Karpas-422 (cell line): ENCODE results near the gene DUSP10. TPM values are rescaled to one million over a fixed set of nuclear protein-coding genes. Genes with fewer than 3 reads are reported as not detected.

Experiments
- DNase-seq: peaks from one replicate; pipeline ENCODE4 v3.0.0-alpha.2; 2015
- H2AFZ ChIP-seq: fragments of 200-600 bp; sonication (generic); 2 replicates; pipeline ENCODE4 v1.6.1; 2014; ENCODE audit warnings: antibody characterized with exemption, low read length, mixed read lengths
- H3K27ac ChIP-seq: fragments of 200-600 bp; sonication (generic); 2 replicates; pipeline ENCODE4 v1.5.1; 2014; ENCODE audit warnings: mild to moderate bottlenecking, low read length, moderate library complexity
- H3K27me3 ChIP-seq: fragments of 200-600 bp; sonication (generic); 2 replicates; pipeline ENCODE4 v1.6.1; 2014; ENCODE audit warnings: low read length, mixed read lengths
- H3K36me3 ChIP-seq: fragments of 200-600 bp; sonication (generic); 2 replicates; pipeline ENCODE4 v1.6.1; 2014; ENCODE audit warnings: low read length, mixed read lengths; ENCODE audit not compliant: insufficient read depth
- H3K4me1 ChIP-seq: fragments of 200-600 bp; sonication (generic); 2 replicates; pipeline ENCODE4 v1.6.1; 2014; ENCODE audit warnings: mild to moderate bottlenecking, low read length, mixed read lengths
- H3K4me2 ChIP-seq: fragments of 200-600 bp; sonication (generic); 2 replicates; pipeline ENCODE4 v1.6.1; 2014; ENCODE audit warnings: low read length, low read depth, mild to moderate bottlenecking; ENCODE audit not compliant: poor library complexity, severe bottlenecking
- H3K4me3 ChIP-seq: fragments of 200-600 bp; sonication (generic); 2 replicates; pipeline ENCODE4 v1.5.1; 2014; ENCODE audit warnings: mild to moderate bottlenecking, antibody characterized with exemption, low read length, mixed read lengths
- H3K79me2 ChIP-seq: fragments of 200-600 bp; sonication (generic); 2 replicates; pipeline ENCODE4 v1.6.1; 2014; ENCODE audit warnings: mild to moderate bottlenecking, low read length, mixed read lengths
- H3K9ac ChIP-seq: fragments of 200-600 bp; sonication (generic); 2 replicates; pipeline ENCODE4 v1.6.0; 2014; ENCODE audit warnings: low read length
- H3K9me2 ChIP-seq: fragments of 200-600 bp; sonication (generic), shearing (Covaris generic); replicated peaks from 2 replicates; pipeline ENCODE4 v1.6.0; 2014; ENCODE audit warnings: mild to moderate bottlenecking, low read length, moderate library complexity; ENCODE audit not compliant: insufficient read depth
- H3K9me3 ChIP-seq: fragments of 300-700, 200-600 bp; sonication (generic); 2 replicates; pipeline ENCODE4 v1.6.1; 2014; ENCODE audit warnings: low read length, mixed read lengths
- H4K20me1 ChIP-seq: fragments of 200-600 bp; sonication (generic); 2 replicates; pipeline ENCODE4 v1.6.1; 2014; ENCODE audit warnings: mild to moderate bottlenecking, antibody characterized with exemption, low read length, low read depth; ENCODE audit not compliant: insufficient read depth
- total RNA-seq: library from RNA; depleted of rRNA; stranded (reverse); fragments of >200 nt; shearing (Covaris generic); gene quantifications from 2 replicates; pipeline ENCODE4 v1.2.3, GENCODE V29; 2014; ENCODE audit warnings: low replicate concordance

The DUSP10 gene
- total RNA-seq, 1 experiment from 2014 or later = 1.1 TPM

- no peaks in the 10 kb centered on the region for H3K9me3 ChIP-seq
- no peaks in the 10 kb centered on the region for H4K20me1 ChIP-seq
- DNase-seq = no peak
- H3K4me1 ChIP-seq = peaks cover 12% of the 10 kb centered on the region
- no peak overlapping the region for H3K4me2 ChIP-seq
- no peaks in the 10 kb centered on the region; the same call in 1 of the 2 replicates for H3K9me2 ChIP-seq
- H2AFZ ChIP-seq = no peak overlapping the region
- no peak overlapping the region for H3K4me3 ChIP-seq
- no peak overlapping the region for H3K9ac ChIP-seq
- H3K27ac ChIP-seq = no peak overlapping the region
- H3K36me3 ChIP-seq = no peaks in the 10 kb centered on the region
- H3K79me2 ChIP-seq = no peaks in the 10 kb centered on the region
- H3K27me3 ChIP-seq = no peaks in the 10 kb centered on the region
These were observed 5.9 kb downstream of the DUSP10 start for GRCh38 chr1:221735999-221736398.

GRCh38 chr1:221734187-221734586 is 7.7 kb downstream of the DUSP10 start:
- H3K79me2 ChIP-seq = no peaks in the 10 kb centered on the region
- peaks cover 5% of the 10 kb centered on the region for H3K4me1 ChIP-seq
- H3K4me3 ChIP-seq = no peak overlapping the region
- no peak overlapping the region for H2AFZ ChIP-seq
- no peak overlapping the region for H3K4me2 ChIP-seq
- H3K9me2 ChIP-seq = no peaks in the 10 kb centered on the region; the same call in 1 of the 2 replicates
- H3K27me3 ChIP-seq = no peaks in the 10 kb centered on the region
- H3K36me3 ChIP-seq = no peaks in the 10 kb centered on the region
- H3K9ac ChIP-seq = no peak overlapping the region
- H4K20me1 ChIP-seq = no peaks in the 10 kb centered on the region
- DNase-seq = no peak
- H3K27ac ChIP-seq = no peak overlapping the region
- no peaks in the 10 kb centered on the region for H3K9me3 ChIP-seq

GRCh38 chr1:221732052-221732451 is 9.8 kb downstream of the DUSP10 start:
- Histone ChIP-seq H3K9ac (no peak overlapping the region), H3K4me2 (no peak overlapping the region), H2AFZ (no peak overlapping the region), H3K9me3 (no peaks in the 10 kb centered on the region), H3K9me2 (no peaks in the 10 kb centered on the region), H3K27me3 (no peaks in the 10 kb centered on the region), H3K79me2 (no peaks in the 10 kb centered on the region), H3K4me3 (no peak overlapping the region), H3K36me3 (no peaks in the 10 kb centered on the region), H3K4me1 (no peaks in the 10 kb centered on the region), H4K20me1 (0 out of 2 replicates have a peak, but pooled peaks cover 3% of the 10 kb centered on the region), H3K27ac (no peak overlapping the region)
- DNase-seq = no peak

DNA sequence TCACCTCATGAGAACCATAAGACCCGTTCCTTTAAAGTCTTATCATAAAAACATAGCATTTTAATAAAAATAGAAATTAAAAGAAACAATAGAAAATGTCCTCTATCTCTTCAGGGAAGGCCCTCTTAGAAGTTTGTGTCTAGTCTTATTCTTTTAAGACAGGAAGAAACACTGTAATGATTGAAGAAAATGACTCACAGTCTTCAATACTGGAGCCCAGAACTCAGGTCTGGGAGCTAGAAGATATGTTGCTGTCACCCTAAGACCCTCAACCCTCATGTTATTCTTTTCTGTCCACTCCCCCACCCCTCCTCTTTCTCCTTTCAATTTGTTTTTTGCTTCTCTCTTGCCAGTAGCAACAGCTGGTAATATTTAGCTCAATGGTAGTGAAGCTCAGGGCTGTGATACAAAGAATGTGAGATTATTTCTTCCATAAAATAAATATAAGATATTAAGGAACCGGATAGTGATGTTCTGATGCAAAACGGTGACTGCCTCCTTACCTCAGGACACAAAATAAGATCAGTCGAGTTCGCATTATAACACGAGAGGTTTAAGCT is 12.0 kb downstream of the DUSP10 start:
- Histone ChIP-seq H3K9me2 (no peaks in the 10 kb centered on the region), H3K4me3 (no peak overlapping the region), H3K4me1 (no peaks in the 10 kb centered on the region), H2AFZ (no peak overlapping the region), H3K27ac (no peak overlapping the region), H3K9ac (no peak overlapping the region), H3K27me3 (no peaks in the 10 kb centered on the region), H3K4me2 (no peak overlapping the region), H4K20me1 (0 out of 2 replicates have a peak, but pooled peaks cover 3% of the 10 kb centered on the region), H3K9me3 (no peaks in the 10 kb centered on the region), H3K79me2 (no peaks in the 10 kb centered on the region), H3K36me3 (no peaks in the 10 kb centered on the region)
- DNase-seq = no peak

- no peak overlapping the region for H3K4me3 ChIP-seq
- no peaks in the 10 kb centered on the region for H3K79me2 ChIP-seq
- H3K27me3 ChIP-seq = no peaks in the 10 kb centered on the region
- no peak overlapping the region for H3K4me2 ChIP-seq
- 0 out of 2 replicates have a peak, but pooled peaks cover 3% of the 10 kb centered on the region for H4K20me1 ChIP-seq
- H2AFZ ChIP-seq = no peak overlapping the region
- no peak overlapping the region for H3K27ac ChIP-seq
- H3K9ac ChIP-seq = no peak overlapping the region
- no peak for DNase-seq
- H3K4me1 ChIP-seq = no peaks in the 10 kb centered on the region
- no peaks in the 10 kb centered on the region for H3K9me2 ChIP-seq
- H3K36me3 ChIP-seq = no peaks in the 10 kb centered on the region
- H3K9me3 ChIP-seq = no peaks in the 10 kb centered on the region
These were observed 13.8 kb downstream of the DUSP10 start for GRCh38 chr1:221728037-221728505.

GRCh38 chr1:221727146-221728036 is 14.5 kb downstream of the DUSP10 start:
- no peaks in the 10 kb centered on the region for H3K79me2 ChIP-seq
- H2AFZ ChIP-seq = no peak overlapping the region
- no peak overlapping the region for H3K27ac ChIP-seq
- no peaks in the 10 kb centered on the region for H3K9me3 ChIP-seq
- H3K4me2 ChIP-seq = no peak overlapping the region
- H4K20me1 ChIP-seq = 0 out of 2 replicates have a peak, but pooled peaks cover 3% of the 10 kb centered on the region
- H3K4me1 ChIP-seq = no peaks in the 10 kb centered on the region
- no peak overlapping the region for H3K9ac ChIP-seq
- no peak overlapping the region for H3K4me3 ChIP-seq
- H3K36me3 ChIP-seq = no peaks in the 10 kb centered on the region
- H3K9me2 ChIP-seq = no peaks in the 10 kb centered on the region
- no peaks in the 10 kb centered on the region for H3K27me3 ChIP-seq
- DNase-seq = no peak

DNA sequence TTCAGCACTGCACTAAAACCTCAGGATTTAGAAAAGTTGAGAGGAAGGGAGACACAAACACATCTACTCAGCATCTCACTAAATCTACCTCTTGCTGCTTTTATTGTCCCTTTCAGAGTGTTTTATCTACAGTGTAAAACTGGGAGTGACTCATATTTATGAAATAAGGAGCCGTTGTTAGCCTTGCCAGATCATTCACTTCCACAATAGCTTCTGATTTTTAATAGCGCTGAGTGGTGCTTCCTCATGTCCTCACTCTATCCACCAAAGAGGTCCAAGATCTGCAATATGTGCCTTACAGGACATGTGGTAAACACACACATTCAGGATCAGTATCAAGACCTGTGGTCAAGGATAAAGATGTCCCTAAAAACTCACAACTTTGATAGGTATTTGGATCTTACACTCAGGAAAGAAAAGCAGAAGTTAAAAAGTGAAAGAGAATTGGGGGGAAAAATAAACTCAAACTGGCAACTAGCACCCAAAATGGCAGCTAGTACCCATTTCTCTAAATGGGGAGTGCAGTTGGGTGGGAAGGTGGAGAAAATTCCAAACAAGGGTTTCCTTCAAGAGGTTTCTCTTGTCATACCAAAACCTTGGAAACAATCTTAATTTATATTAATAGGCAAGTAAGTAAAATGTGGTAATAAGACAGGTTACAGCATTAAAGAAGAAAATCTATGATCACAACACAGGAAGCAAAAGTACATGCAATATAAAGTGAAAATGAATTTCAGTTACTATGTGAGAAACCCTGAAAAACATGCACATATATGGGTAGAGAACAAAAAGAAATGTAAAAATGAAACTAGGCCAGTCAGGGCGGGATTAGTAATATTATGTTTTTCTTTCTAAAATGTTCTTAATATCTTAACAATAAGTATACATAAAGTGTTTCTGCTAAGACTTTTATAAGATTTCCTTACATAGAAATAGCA is 15.9 kb downstream of the DUSP10 start:
- Histone ChIP-seq H2AFZ (no peak overlapping the region), H3K4me2 (no peak overlapping the region), H3K36me3 (no peaks in the 10 kb centered on the region), H3K79me2 (no peaks in the 10 kb centered on the region), H3K9ac (no peak overlapping the region), H3K27me3 (no peaks in the 10 kb centered on the region), H4K20me1 (0 out of 2 replicates have a peak, but pooled peaks cover 3% of the 10 kb centered on the region), H3K4me3 (no peak overlapping the region), H3K9me2 (no peaks in the 10 kb centered on the region), H3K9me3 (no peaks in the 10 kb centered on the region), H3K27ac (no peak overlapping the region), H3K4me1 (no peaks in the 10 kb centered on the region)
- DNase-seq = no peak
